Measurements from ENCODE around the gene ZGPAT. TPM values are rescaled to one million over a fixed set of nuclear protein-coding genes. Genes with fewer than 3 reads are reported as not detected.

ZGPAT gene
- total and polyA plus RNA-seq, 9 of the 15 experiments (the other 6 are each of a cell fraction or from before 2014, with no cell fraction given), result 0.14 to 26.6 (median 7.4) TPM

GRCh38 chr20:63741676-63742380, 34.0 kb downstream of the ZGPAT start:
- intact Hi-C loops (cut with micrococcal nuclease) (no loop called here), in situ Hi-C loops (cut with MboI) (no loop called here)
- Histone ChIP-seq H3K27ac (ENCODE audit: extremely low read depth, low read depth, low read length) (peak overlapping the region; percentile 82; the same call in 2 of the 3 replicates), H4K20me1 (replicated peaks; ENCODE audit: control insufficient read depth, insufficient read depth, low read length) (no peaks in the 10 kb centered on the region; the same call in 1 of the 2 replicates), H3K9ac (ENCODE audit: insufficient read depth in 1 of 2, low read depth in 2 of 2, low read length in 2 of 2) (peak overlapping the region; percentile 82 to 96), H3K9me1 (ENCODE audit: control insufficient read depth, insufficient read depth, low read length) (no peaks in the 10 kb centered on the region), H3K79me2 (ENCODE audit: control insufficient read depth, insufficient read depth, low read length) (peaks cover 16% of the 10 kb centered on the region), H3K9me3 (replicated peaks; ENCODE audit: control insufficient read depth, insufficient read depth, low read depth, low read length) (no peaks in the 10 kb centered on the region), H3K36me3 (ENCODE audit: control insufficient read depth, insufficient read depth, low read length) (peaks cover 36% of the 10 kb centered on the region; the same call in 1 of the 3 replicates), H3K4me3 (peak overlapping the region; percentile 66; the same call in 1 of the 2 replicates), H2AFZ (ENCODE audit: low read depth, low read length) (no peak overlapping the region), H3K4me1 (replicated peaks in 1 of 2; ENCODE audit: control insufficient read depth in 2 of 2, insufficient read depth in 2 of 2, low read length in 2 of 2) (peaks cover 11 to 78% of the 10 kb centered on the region in 2 experiments), H3K4me2 (ENCODE audit: insufficient read depth, low read length) (peak overlapping the region; percentile 84), H3K27me3 (ENCODE audit: control insufficient read depth in 2 of 2, insufficient read depth in 2 of 2, low read length in 2 of 2) (no peaks in the 10 kb centered on the region)
- TF ChIP-seq ZNF232 (CRISPR knock-in tag; IDR thresholded peaks at IDR 0.05) (no peak), ZBTB33 (CRISPR knock-in tag; IDR thresholded peaks at IDR 0.05) (peak; percentile 28; the same call in 1 of the 2 replicates)
- WGBS (ENCODE audit: insufficient coverage, low coverage, missing lambda C conversion rate), result 88% methylated on average over 27 of the region's 30 CpGs
- peak in 2 of 4 experiments; percentile 5 to 12 for DNase-seq (ENCODE audit: extremely low read depth in 1 of 4, low spot score in 3 of 4)
- no TSS peak for BruUV-seq (replicated peaks)
- FAIRE-seq, result no peak
- POLR2A ChIA-PET, result interaction anchor here (0.5 to 2.0 kb wide), 12 partner anchors 9 to 205 kb away, joined by 3 to 7 read pairs (median 4); partner anchors contain the start of genes ARFRP1, TPD52L2 and ZGPAT
- ATAC-seq, result no peak
- CTCF ChIA-PET (ENCODE audit: low intra/inter-chr PET ratio), result no interaction called here
